Mesodermal cell (in vitro differentiated cells): ENCODE measurements around the gene DDO.

Experiments
- H3K27ac ChIP-seq: 2 replicates; pipeline ENCODE4 v1.7.0; 2013; ENCODE audit warnings: mild to moderate bottlenecking, low read depth, low read length, moderate library complexity; ENCODE audit not compliant: severe bottlenecking
- H3K36me3 ChIP-seq: 2 replicates; pipeline ENCODE4 v1.7.1; 2013; ENCODE audit warnings: mild to moderate bottlenecking, low read length, moderate library complexity; ENCODE audit not compliant: control insufficient read depth, insufficient read depth
- H3K4me1 ChIP-seq: one replicate; pipeline ENCODE4 v1.7.1; 2013; ENCODE audit warnings: mild to moderate bottlenecking, low read length; ENCODE audit not compliant: insufficient read depth, control insufficient read depth, poor library complexity, severe bottlenecking
- H3K4me3 ChIP-seq: 2 replicates; pipeline ENCODE4 v1.7.0; 2013; ENCODE audit warnings: low read length, control low read depth, mild to moderate bottlenecking; ENCODE audit not compliant: insufficient read depth, poor library complexity, severe bottlenecking; ENCODE audit errors: extremely low read depth
- H3K9me3 ChIP-seq: 2 replicates; pipeline ENCODE4 v1.7.1; 2013; ENCODE audit warnings: mild to moderate bottlenecking, low read length, moderate library complexity; ENCODE audit not compliant: control insufficient read depth
- WGBS, 2 experiments: methylation state at CpG; one replicate each; pipeline ENCODE4 v1.1.5; 2013; ENCODE audit warnings: missing lambda C conversion rate in 2 of 2; ENCODE audit not compliant: insufficient coverage in 2 of 2; 5-methylcytosine and 5-hydroxymethylcytosine counted together

DDO gene

DNA sequence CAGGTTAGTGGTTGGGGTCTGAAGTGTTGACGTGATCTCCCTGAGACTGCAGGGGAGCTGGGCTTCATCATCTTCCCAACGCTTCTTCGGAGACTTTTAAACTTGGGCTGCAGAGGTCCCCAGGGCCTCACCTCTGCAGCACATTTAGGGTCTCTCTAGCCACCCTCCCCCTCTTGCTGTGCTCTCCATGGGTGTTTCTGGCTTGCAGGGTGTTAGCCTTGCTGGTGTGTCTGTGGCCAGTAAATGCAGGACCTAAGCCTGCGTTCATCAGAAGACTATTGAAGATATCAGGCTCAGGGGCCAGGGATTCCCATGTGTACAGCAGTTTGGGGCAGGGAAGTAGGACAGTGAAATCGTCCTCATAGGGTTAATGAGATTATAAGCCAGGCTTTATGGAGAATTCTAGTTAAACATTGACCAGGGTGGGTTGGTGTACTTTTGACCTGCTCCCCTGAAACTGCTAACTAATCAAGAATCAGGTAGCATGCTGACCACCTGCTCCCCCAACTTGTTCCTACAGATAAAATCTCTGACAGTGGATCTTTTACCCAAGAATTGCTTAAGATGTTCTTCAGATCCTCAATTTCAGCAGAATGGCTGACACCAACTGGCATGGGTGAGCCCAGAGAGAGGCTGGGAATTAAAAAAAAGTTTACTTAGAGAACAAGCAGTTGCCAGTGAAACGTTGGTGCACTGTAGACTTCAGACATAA, 3.8 kb upstream of the DDO start:
- WGBS, 2 experiments = 78 to 85% methylated on average over 2 to 5 of the region's 6 CpGs

DNA sequence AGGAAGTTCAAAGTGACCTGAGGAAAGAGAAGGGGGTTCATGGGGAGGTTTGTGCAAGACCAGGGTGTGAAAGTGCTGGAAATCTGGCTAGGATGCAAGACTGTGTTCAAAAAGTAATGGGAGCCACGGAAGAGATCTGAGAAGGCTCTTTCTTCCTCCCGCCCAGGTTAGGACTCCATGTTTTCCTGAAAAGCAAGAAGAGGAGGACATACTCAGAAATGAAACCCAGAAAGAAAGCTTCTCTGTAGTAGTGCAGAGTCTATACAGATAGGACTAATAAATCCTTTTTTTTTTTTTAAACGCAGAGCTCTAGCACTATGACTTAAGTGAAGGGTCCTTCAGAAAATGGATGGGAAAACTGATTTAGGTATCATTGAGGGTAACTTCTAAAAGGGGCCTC, 3.2 kb upstream of the DDO start:
- Histone ChIP-seq H3K4me1 (no peaks in the 10 kb centered on the region), H3K4me3 (no peak overlapping the region), H3K27ac (no peak overlapping the region), H3K9me3 (no peaks in the 10 kb centered on the region), H3K36me3 (no peaks in the 10 kb centered on the region)
- WGBS, 2 experiments = 100% methylated on average over 2 to 3 of the region's 3 CpGs

More for the DNA sequence above, 3.8 kb upstream of the DDO start:
- Histone ChIP-seq H3K27ac (no peak overlapping the region), H3K4me3 (no peak overlapping the region), H3K9me3 (no peaks in the 10 kb centered on the region), H3K36me3 (no peaks in the 10 kb centered on the region), H3K4me1 (no peaks in the 10 kb centered on the region)

GRCh38 chr6:110414669-110415068, 706 bp downstream of the DDO start:
- no peaks in the 10 kb centered on the region for H3K4me1 ChIP-seq
- H3K4me3 ChIP-seq = no peak overlapping the region
- H3K27ac ChIP-seq = no peak overlapping the region
- no peaks in the 10 kb centered on the region for H3K36me3 ChIP-seq
- 81 to 87% methylated on average over 3 to 4 of the region's 4 CpGs for WGBS, 2 experiments
- H3K9me3 ChIP-seq = no peaks in the 10 kb centered on the region

DNA sequence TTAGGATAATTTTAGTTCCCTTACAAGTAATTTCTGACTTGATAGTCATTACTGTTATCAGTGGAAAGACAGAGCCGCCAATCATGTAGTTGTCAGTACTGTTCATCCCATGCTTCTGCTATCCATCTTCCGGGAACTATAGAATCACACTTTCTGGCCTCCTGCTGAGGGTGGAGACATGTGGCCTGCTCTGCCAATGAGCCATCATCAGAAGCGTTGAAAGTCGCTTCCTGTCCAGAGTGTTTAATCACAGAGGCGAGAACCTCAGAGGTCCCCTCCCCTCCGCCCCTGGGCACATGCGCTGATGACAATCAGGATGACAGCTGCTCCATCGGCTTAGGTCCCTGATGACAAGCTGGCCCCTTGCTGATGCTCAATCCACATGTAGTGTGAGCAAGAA, 3.0 kb downstream of the DDO start:
- WGBS, 2 experiments = 83 to 89% methylated on average over 8 of the region's 8 CpGs
- no peaks in the 10 kb centered on the region for H3K36me3 ChIP-seq
- no peak overlapping the region for H3K4me3 ChIP-seq
- H3K9me3 ChIP-seq = no peaks in the 10 kb centered on the region
- H3K27ac ChIP-seq = no peak overlapping the region
- no peaks in the 10 kb centered on the region for H3K4me1 ChIP-seq

DNA sequence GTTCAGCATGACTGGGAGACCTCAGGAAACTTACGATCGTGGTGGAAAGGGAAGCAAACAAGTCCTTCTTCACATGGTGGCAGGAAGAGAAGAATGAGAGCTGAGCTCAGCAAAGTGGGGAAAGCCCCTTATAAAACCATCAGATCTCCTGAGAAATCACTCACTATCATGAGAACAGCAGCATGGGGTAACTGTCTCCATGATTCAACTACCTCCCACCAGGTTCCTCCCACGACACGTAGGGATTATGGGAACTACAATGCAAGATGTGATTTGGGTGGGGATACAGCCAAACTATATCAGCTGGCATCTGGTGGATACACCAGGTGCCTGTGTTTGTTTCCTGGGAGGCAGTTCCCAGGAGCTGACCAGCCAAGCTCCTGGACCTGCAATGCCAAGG, 4.9 kb downstream of the DDO start:
- Histone ChIP-seq H3K4me1 (no peaks in the 10 kb centered on the region), H3K27ac (no peak overlapping the region), H3K36me3 (no peaks in the 10 kb centered on the region), H3K9me3 (no peaks in the 10 kb centered on the region), H3K4me3 (no peak overlapping the region)
- WGBS, 2 experiments = 83 to 86% methylated on average over 3 to 4 of the region's 4 CpGs

DNA sequence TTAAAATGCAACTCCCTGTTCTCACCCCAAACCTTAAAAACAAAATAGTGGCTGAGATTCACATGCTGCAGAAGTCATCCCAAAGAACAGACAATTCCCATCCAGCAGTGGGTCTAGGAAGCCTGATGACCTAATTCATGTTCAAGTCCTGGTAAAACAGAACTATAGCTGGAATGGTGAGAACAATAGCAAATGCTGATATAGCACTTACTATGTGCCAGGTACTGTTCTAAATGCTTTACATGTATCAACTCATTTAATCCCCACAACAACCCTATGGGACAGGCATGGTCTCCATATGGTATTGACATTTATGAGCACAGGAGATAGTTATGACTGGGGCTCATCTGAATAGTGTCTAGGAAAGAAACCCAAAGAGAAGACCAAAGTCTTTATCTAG, 5.6 kb downstream of the DDO start:
- Histone ChIP-seq H3K27ac (no peak overlapping the region), H3K9me3 (no peaks in the 10 kb centered on the region), H3K4me1 (no peaks in the 10 kb centered on the region), H3K4me3 (no peak overlapping the region), H3K36me3 (no peaks in the 10 kb centered on the region)

- 72 to 90% methylated on average over 4 to 6 of the region's 6 CpGs for WGBS, 2 experiments
- Histone ChIP-seq H3K27ac (no peak overlapping the region), H3K9me3 (no peaks in the 10 kb centered on the region), H3K4me3 (no peak overlapping the region), H3K4me1 (no peaks in the 10 kb centered on the region), H3K36me3 (no peaks in the 10 kb centered on the region)
These were observed 6.5 kb downstream of the DDO start for GRCh38 chr6:110408901-110409300.

- Histone ChIP-seq H3K36me3 (no peaks in the 10 kb centered on the region), H3K27ac (no peak overlapping the region), H3K4me1 (no peaks in the 10 kb centered on the region), H3K9me3 (no peaks in the 10 kb centered on the region), H3K4me3 (no peak overlapping the region)
- whole genome bisulfite sequencing, 2 experiments = 83 to 93% methylated on average over 4 to 7 of the region's 8 CpGs
These were observed 10.8 kb downstream of the DDO start for GRCh38 chr6:110404607-110405006.

DNA sequence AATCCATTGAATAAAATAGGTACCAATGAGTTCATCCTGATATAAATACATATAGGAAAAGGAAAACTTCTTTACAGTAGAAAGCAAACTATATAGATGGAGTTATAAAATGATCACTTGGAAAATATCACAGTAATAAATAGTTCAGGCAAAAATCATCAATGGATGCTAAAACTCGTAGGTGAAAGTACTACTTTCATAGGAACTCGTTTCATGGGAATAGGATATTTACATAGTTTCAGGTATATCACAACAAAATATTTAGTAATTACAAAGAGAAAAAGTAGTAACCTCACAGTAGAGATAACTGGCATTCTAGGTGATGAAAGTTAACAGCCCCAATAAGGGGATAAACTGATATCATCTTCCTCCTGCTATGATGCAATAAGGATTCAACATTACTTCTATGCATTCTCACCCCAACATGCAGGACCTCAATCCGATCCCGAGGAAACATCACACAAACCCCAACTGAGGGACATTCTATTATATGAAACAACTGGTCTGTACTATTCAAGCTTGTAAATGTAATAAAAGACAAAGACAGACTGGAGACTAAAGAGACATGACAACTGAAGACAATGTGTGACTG, 13.7 kb downstream of the DDO start:
- no CpG with 5 or more reads among the region's 4 CpGs for WGBS, 2 experiments
- no peaks in the 10 kb centered on the region for H3K36me3 ChIP-seq
- H3K27ac ChIP-seq = no peak overlapping the region
- no peaks in the 10 kb centered on the region for H3K9me3 ChIP-seq
- H3K4me1 ChIP-seq = no peaks in the 10 kb centered on the region
- H3K4me3 ChIP-seq = no peak overlapping the region

GRCh38 chr6:110400208-110400607, 15.2 kb downstream of the DDO start:
- 92 to 97% methylated on average over 9 to 12 of the region's 18 CpGs for WGBS, 2 experiments
- Histone ChIP-seq H3K36me3 (no peaks in the 10 kb centered on the region), H3K4me3 (no peak overlapping the region), H3K27ac (no peak overlapping the region), H3K9me3 (no peaks in the 10 kb centered on the region), H3K4me1 (no peaks in the 10 kb centered on the region)

DNA sequence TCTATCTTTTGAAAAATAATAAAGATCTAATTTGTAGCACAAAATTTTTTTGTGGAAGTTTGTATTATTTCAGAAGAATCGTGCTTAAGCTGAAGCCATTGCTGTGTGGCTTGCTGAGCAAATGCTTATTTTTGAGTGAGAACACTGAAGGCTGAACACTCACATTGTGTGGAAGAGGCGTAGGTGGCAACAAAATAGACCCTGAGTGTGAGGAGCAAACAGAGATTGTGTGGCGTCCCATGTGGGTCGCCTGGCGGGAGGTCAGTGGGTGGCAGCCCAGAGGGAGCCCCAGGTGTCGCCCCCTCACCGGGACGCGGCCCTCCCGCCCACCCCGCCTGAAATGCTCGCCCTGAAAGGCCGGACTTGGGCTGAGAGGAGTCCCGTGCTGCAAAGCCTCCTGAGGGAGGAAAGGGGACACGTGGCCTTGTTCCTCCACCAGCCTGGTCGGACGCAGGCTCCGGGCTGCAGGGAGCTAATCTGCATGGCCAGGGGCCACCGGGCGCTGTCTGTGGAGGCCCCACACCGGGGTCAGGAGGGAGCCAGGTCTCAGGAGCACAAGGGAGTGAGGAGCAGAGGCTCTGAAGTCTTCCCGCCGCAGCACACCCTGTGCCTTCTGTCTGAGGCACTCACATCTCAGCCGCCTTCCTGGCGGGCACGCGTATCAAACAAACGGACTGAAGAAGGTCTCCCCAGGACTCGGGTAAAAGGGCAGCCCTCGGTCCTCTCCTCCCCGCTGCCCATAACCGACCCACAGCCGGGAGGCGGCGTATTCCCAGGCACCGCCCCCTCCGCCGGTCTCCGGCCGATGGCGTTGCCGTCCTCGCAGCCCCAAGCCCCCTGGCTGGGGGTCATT, 15.9 kb downstream of the DDO start:
- no peaks in the 10 kb centered on the region for H3K36me3 ChIP-seq
- H3K27ac ChIP-seq = no peak overlapping the region
- no peaks in the 10 kb centered on the region for H3K9me3 ChIP-seq
- H3K4me3 ChIP-seq = no peak overlapping the region
- 94 to 97% methylated on average over 34 to 37 of the region's 43 CpGs for WGBS, 2 experiments
- H3K4me1 ChIP-seq = no peaks in the 10 kb centered on the region
